GM23338 (cell line): ENCODE measurements around the gene FILIP1. TPM values are rescaled to one million over a fixed set of nuclear protein-coding genes. Genes with fewer than 3 reads are reported as not detected.

Experiments used
- CREB1 ChIP-seq: fragments of 250-450 bp; sonication (Bioruptor Pico); IDR thresholded peaks from 2 replicates; pipeline ENCODE4 v1.5.0; 2020; ENCODE audit warnings: low read depth, mild to moderate bottlenecking, moderate library complexity
- ETS1 ChIP-seq: IDR thresholded peaks from 2 replicates; pipeline ENCODE4 v1.6.1; 2016; ENCODE audit warnings: antibody characterized with exemption
- EZH2phosphoT487 ChIP-seq: fragments of 200-600 bp; sonication (generic); IDR thresholded peaks from one replicate; pipeline ENCODE4 v1.8.1; 2018; ENCODE audit warnings: antibody characterized with exemption; ENCODE audit not compliant: unreplicated experiment
- JUNB ChIP-seq: IDR thresholded peaks from one replicate; pipeline ENCODE4 v1.6.1; 2016; ENCODE audit warnings: antibody characterized with exemption; ENCODE audit not compliant: unreplicated experiment
- REST ChIP-seq: IDR thresholded peaks from one replicate; pipeline ENCODE4 v1.6.1; 2018; ENCODE audit warnings: antibody characterized with exemption; ENCODE audit not compliant: unreplicated experiment
- STAT1 ChIP-seq: IDR thresholded peaks from one replicate; pipeline ENCODE4 v1.6.1; 2016; ENCODE audit warnings: antibody characterized with exemption; ENCODE audit not compliant: unreplicated experiment
- ZNF462 ChIP-seq: fragments of 250-450 bp; sonication (Bioruptor Pico); IDR thresholded peaks from 2 replicates; pipeline ENCODE4 v1.5.0; 2020; ENCODE audit warnings: mild to moderate bottlenecking, moderate library complexity
- polyA plus RNA-seq: library from polyadenylated mRNA; unstranded; fragments of >200 nt; fragmentation: Nextera tagmentation; extraction: Ambion mirVana; gene quantifications from 2 replicates; pipeline ENCODE4 v1.2.1, GENCODE V29; 2016
- total RNA-seq: library from RNA; depleted of rRNA; stranded (reverse); fragments of >200 nt; shearing (Covaris generic); gene quantifications from 2 replicates; pipeline ENCODE4 v1.2.3, GENCODE V29; 2014

FILIP1 gene
- total and polyA plus RNA-seq, 2 experiments from 2014 or later = 3.7 to 6.4 TPM

GRCh38 chr6:75368864-75369402, 124.7 kb downstream of the FILIP1 start (continued):
- TF ChIP-seq ZNF462 (CRISPR knock-in tag) (no peak), STAT1 (no peak), REST (no peak), ETS1 (no peak), JUNB (no peak), EZH2phosphoT487 (no peak), CREB1 (CRISPR knock-in tag) (no peak)
